HG03571 (cell line): ENCODE results near the gene RERE.

Experiments
- ATAC-seq: cut with Tn5 transposase; IDR thresholded peaks from one replicate; pipeline ENCODE4 v1.9.1; 2021; ENCODE audit not compliant: unreplicated experiment

The RERE gene

GRCh38 chr1:8318436-8318835, 499.0 kb downstream of the RERE start:
- no peak for ATAC-seq

DNA sequence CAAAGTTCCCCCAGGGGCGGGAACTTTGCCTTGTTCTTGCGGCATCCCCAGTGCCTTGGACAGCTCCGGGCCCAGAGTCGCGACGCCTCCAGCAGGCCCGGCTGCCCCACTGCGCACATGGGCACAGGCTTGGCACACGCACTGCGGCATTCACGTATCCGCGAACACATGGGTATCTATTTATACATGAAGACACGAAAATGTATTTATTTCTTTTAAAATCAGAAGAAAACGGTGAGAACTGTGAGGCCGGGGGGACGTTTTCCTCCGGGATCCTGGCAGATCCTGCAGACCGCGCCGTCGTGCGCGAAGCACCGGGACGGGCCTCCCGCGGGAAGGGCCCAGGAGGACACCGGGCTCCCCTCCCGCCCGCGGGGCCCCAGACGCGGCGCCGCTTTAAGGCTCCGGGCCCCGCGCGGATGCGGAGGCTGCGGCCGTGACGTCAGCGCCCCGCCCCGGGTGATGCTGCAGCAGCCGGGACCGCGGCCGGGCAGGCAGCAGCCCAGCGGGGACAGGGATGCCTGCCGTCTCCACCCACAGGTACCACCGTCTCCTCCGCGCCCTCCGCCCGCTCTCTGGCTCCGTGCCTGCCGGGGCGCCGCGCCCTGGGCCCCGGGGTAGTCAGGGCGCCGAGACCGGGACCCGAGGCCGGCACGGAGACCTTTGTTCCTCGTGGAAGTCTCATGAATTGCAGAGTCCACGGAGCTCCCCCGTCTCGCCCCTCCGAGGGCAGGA, 499.6 kb downstream of the RERE start, which contains the start of gene SLC45A1:
Gene SLC45A1 (plus strand): TSS at position 468 of the 735 bp plus-strand sequence. CDS start 6,216 bp downstream, outside the sequence.
- ATAC-seq: no peak

GRCh38 chr1:8315573-8316475, 501.6 kb downstream of the RERE start:
- ATAC-seq: no peak

DNA sequence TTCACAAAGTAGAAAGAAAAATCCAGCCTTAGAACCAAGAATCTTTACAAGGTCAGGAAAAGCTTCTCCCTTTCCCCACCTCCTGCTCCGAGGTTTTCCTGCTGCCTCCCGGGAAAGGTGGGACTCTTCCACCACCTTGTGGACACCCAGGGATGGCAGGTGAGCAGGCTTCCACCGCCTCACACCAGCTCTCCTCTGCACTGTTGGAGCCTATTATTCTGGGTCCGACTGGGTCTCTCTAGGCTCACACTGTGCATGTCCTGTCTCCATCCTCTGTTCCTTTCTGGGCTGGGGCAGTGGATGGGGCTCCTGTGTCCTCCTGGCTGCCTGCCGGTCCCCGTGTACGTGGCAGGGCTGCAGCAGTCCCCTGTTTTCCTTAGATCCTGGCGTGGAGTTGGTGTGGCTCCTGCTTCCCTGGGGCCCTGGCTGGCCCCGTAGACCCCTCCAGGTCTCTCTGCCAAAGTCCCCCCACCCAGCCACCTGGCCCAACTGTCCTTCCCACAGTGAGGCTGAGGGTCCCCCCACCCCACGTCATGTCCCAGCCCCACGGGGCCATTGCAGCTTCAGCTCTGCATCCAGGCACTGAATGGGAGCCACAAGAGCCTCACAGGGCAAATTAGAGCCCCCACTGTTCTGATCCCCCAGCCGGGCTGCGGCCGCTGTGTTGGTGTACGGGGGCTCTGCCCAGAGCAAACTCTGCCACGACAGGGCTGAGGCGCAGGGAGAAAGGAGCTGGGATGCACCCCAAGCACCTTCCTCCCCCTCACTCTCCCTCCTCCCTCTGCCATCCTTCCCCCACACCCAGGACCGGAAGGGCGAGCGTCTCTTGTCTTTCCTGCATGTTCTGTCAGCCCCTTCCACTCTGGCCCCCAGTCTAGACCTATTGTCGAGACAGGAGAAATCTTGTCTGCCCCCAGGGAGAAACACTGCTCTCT, 502.8 kb downstream of the RERE start:
- no peak for ATAC-seq

GRCh38 chr1:8313231-8313630, 504.2 kb downstream of the RERE start:
- no peak for ATAC-seq

DNA sequence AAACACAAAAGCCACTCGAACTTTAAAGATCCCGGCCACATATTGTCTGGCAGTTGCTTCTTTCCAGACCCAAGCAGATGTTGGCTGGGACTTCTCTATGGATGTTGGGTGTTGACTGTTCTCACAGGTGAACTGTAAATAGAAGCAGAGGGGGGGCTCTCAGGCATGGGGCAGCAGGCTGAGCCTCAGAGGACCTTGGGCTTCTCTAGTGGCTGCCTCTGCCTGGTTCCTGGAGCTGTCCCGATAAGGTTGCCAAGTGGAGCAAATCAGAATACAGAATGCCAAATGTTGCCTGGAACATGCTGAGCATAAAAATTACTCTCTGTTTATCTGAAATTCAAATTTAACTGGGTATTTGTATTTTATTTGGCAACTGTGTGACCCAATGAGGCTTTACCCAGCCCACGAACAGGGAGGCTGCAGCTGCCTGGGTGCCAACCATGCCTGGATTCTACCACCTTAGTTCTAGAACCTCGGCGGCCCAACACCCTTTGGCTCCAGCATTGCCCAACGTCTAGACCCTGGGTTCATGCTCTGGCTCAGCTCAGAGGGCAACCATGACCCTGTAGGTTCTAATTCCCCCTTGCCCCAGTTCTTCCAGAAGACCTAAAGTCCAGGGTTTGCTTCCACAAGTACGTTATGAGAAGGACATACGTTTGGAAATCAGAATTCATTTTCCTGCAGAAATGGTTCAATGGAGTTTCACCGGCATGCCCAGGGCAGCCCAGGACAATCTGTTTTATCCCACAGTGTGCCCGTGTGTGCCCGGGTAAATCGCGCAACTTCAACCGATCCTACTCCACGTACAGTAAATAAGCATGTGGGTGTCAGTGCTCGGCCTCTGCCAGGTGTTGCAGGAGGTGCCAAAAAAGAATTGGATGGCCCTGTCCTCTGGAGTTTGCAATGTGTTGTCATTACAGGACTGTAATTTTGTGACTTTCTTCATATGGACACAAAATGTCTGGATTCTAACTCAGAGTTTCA, 504.9 kb downstream of the RERE start:
- no peak for ATAC-seq

GRCh38 chr1:8311068-8311718, 506.2 kb downstream of the RERE start:
- no peak for ATAC-seq

GRCh38 chr1:8307628-8308027, 509.8 kb downstream of the RERE start:
- no peak for ATAC-seq

GRCh38 chr1:8303876-8304275, 513.6 kb downstream of the RERE start:
- no peak for ATAC-seq

- ATAC-seq: no peak
Measured at GRCh38 chr1:8303141-8303540, 514.3 kb downstream of the RERE start.
